OCI-LY7 (cell line): ENCODE results near the gene WWTR1. TPM values are rescaled to one million over a fixed set of nuclear protein-coding genes. Genes with fewer than 3 reads are reported as not detected.

Source experiments
- BruUV-seq: library from RNA; stranded (reverse); fragments of 400-500 nt; replicated peaks from 2 replicates; lab custom pipeline; 2021; lab: Mats Ljungman, UMichigan
- CTCF ChIA-PET: fragments of 300-600 bp; sonication (Branson Sonifier 250); formaldehyde crosslinking; loops from one replicate; lab custom pipeline; 2022; ENCODE audit warnings: antibody characterized with exemption; ENCODE audit not compliant: unreplicated experiment; lab: Charles Lee
- POLR2A ChIA-PET: fragments of 300-600 bp; sonication (Branson Sonifier 250); formaldehyde crosslinking; loops from one replicate; lab custom pipeline; 2022; ENCODE audit warnings: antibody characterized with exemption; lab: Charles Lee
- DNase-seq: peaks from one replicate; pipeline ENCODE4 v3.0.0-alpha.2; 2015; ENCODE audit warnings: low spot score
- H2AFZ ChIP-seq: fragments of 200-600 bp; sonication (generic), shearing (Covaris generic); 2 replicates; pipeline ENCODE4 v1.6.1; 2014; ENCODE audit warnings: mild to moderate bottlenecking, antibody characterized with exemption, low read length, moderate library complexity
- H3K27ac ChIP-seq: fragments of 200-600 bp; sonication (generic); 2 replicates; pipeline ENCODE4 v1.5.1; 2014; ENCODE audit warnings: mixed run types, low read depth, mild to moderate bottlenecking, moderate library complexity, low read length, inconsistent platforms; ENCODE audit not compliant: poor library complexity, severe bottlenecking
- H3K36me3 ChIP-seq: fragments of 200-600 bp; sonication (generic); 2 replicates; pipeline ENCODE4 v1.6.1; 2014; ENCODE audit warnings: mild to moderate bottlenecking, antibody characterized with exemption, low read length, moderate library complexity, mixed read lengths; ENCODE audit not compliant: insufficient read depth
- H3K4me1 ChIP-seq: fragments of 200-600 bp; sonication (generic); 2 replicates; pipeline ENCODE4 v1.5.1; 2014; ENCODE audit warnings: mild to moderate bottlenecking, low read length; ENCODE audit not compliant: insufficient read depth, poor library complexity, severe bottlenecking
- H3K4me2 ChIP-seq: fragments of 200-600 bp; sonication (generic); 2 replicates; pipeline ENCODE4 v1.6.1; 2014; ENCODE audit warnings: mild to moderate bottlenecking, low read length
- H3K4me3 ChIP-seq: fragments of 200-600 bp; sonication (generic); 2 replicates; pipeline ENCODE4 v1.5.1; 2014; ENCODE audit warnings: mild to moderate bottlenecking, low read depth, low read length; ENCODE audit not compliant: poor library complexity, severe bottlenecking
- H3K79me2 ChIP-seq: fragments of 200-600 bp; sonication (generic); 2 replicates; pipeline ENCODE4 v1.6.1; 2016; ENCODE audit warnings: low read depth, mild to moderate bottlenecking, low read length, moderate library complexity, mixed read lengths; ENCODE audit not compliant: insufficient read depth
- H3K9me2 ChIP-seq: fragments of 200-600 bp; sonication (generic); 2 replicates; pipeline ENCODE4 v1.6.1; 2016; ENCODE audit warnings: mild to moderate bottlenecking, low read length, mixed read lengths; ENCODE audit not compliant: insufficient read depth
- H3K9me3 ChIP-seq: fragments of 200-600 bp; sonication (generic); 2 replicates; pipeline ENCODE4 v1.6.1; 2014; ENCODE audit warnings: mild to moderate bottlenecking, mixed run types, low read length, mixed read lengths
- H4K20me1 ChIP-seq: fragments of 200-600 bp; sonication (generic); 2 replicates; pipeline ENCODE4 v1.6.1; 2014; ENCODE audit warnings: mild to moderate bottlenecking, antibody characterized with exemption, low read length, moderate library complexity, mixed read lengths; ENCODE audit not compliant: insufficient read depth
- EZH2phosphoT487 ChIP-seq: fragments of 200-600 bp; sonication (generic); IDR thresholded peaks from 2 replicates; pipeline ENCODE4 v1.6.1; 2018; ENCODE audit warnings: low read depth, borderline replicate concordance, mild to moderate bottlenecking, mixed run types, antibody characterized with exemption, low read length, moderate library complexity, mixed read lengths
- intact Hi-C: fragments of 100-400 bp; cut with micrococcal nuclease; formaldehyde crosslinking; loops from one replicate; pipeline ENCODE4 v1.10.0; 2022; ENCODE audit not compliant: unreplicated experiment
- total RNA-seq, 2 experiments: library from RNA; depleted of rRNA in 1 of 2; stranded (reverse); fragments of >200 nt in 1 of 2; shearing (Covaris generic) in 1 of 2; gene quantifications; 2 replicates each; pipeline ENCODE4 v1.2.3, GENCODE V29; 2014 to 2022
- TF ChIP-seq, protein P1 (sequence below): fragments of 200-600 bp; sonication (generic); conservative IDR thresholded peaks from 2 replicates; pipeline ENCODE4 v1.5.1; 2014; ENCODE audit warnings: mild to moderate bottlenecking, antibody characterized with exemption, low read length, moderate library complexity, mixed read lengths

The WWTR1 gene
- total RNA-seq, 2 experiments from 2014 or later: 0.15 TPM; not detected in 1

DNA sequence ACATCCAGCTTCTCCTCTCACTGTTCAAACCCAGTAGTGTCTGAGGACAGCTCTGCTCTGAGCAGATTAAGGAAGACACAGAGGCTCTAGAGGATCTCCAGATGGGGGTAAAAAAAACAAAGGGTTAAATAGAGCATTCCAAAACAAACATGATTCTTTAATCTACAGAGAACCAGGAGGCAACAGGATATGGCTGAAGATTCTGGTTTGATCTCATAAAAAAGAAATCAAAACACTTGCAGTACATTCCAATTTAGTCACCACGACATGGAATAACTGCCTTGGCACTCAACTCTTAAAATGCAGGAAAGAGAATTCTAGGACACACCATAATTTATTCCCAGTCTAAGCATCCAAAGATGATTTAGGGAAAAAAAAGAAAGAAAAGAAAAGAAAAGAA lies 151.3 kb downstream of the WWTR1 start:
- POLR2A ChIA-PET: interaction anchor here (0.5 kb wide), 1 partner anchor 626 kb away, joined by 3 read pairs; no protein-coding TSS in a partner anchor
- Histone ChIP-seq H3K9me3 (no peaks in the 10 kb centered on the region), H3K27ac (no peak overlapping the region), H3K36me3 (no peaks in the 10 kb centered on the region), H3K9me2 (no peaks in the 10 kb centered on the region), H3K79me2 (no peaks in the 10 kb centered on the region), H2AFZ (no peak overlapping the region), H3K4me3 (no peak overlapping the region), H3K4me2 (no peak overlapping the region), H4K20me1 (no peaks in the 10 kb centered on the region), H3K4me1 (no peaks in the 10 kb centered on the region)
- CTCF ChIA-PET: no interaction called here
- no TSS peak for BruUV-seq
- TF ChIP-seq, protein P1, sequence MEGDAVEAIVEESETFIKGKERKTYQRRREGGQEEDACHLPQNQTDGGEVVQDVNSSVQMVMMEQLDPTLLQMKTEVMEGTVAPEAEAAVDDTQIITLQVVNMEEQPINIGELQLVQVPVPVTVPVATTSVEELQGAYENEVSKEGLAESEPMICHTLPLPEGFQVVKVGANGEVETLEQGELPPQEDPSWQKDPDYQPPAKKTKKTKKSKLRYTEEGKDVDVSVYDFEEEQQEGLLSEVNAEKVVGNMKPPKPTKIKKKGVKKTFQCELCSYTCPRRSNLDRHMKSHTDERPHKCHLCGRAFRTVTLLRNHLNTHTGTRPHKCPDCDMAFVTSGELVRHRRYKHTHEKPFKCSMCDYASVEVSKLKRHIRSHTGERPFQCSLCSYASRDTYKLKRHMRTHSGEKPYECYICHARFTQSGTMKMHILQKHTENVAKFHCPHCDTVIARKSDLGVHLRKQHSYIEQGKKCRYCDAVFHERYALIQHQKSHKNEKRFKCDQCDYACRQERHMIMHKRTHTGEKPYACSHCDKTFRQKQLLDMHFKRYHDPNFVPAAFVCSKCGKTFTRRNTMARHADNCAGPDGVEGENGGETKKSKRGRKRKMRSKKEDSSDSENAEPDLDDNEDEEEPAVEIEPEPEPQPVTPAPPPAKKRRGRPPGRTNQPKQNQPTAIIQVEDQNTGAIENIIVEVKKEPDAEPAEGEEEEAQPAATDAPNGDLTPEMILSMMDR: no peak
- TF ChIP-seq EZH2phosphoT487: no peak
- intact Hi-C loops: no loop called here
- no peak for DNase-seq

DNA sequence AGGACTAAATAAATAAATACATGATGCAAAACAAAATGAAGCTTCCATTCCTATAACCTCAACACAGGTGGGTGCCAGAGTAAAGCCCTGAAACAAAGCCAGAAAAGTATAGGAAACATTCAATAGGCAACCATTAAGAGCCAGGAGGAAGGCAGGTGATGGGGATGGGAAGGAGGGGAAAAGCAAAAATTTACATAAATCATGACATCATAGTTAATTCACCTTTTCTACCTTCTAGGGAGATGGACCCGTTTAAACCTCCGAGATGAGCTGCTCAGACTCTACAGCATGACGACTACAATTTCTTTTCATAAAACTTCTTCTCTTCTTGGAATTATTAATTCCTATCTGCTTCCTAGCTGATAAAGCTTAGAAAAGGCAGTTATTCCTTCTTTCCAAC lies 155.4 kb downstream of the WWTR1 start:
- Histone ChIP-seq H2AFZ (no peak overlapping the region), H3K36me3 (no peaks in the 10 kb centered on the region), H3K79me2 (no peaks in the 10 kb centered on the region), H3K27ac (no peak overlapping the region), H4K20me1 (no peaks in the 10 kb centered on the region), H3K9me2 (no peaks in the 10 kb centered on the region), H3K9me3 (no peaks in the 10 kb centered on the region), H3K4me1 (no peaks in the 10 kb centered on the region), H3K4me3 (no peak overlapping the region), H3K4me2 (no peak overlapping the region)
- ChIA-PET POLR2A (interaction anchor here (0.5 to 1.5 kb wide), 3 partner anchors 17 to 909 kb away, joined by 3 read pairs; no protein-coding TSS in a partner anchor), CTCF (no interaction called here)
- intact Hi-C loops: no loop called here
- no peak for TF ChIP-seq EZH2phosphoT487
- TF ChIP-seq, protein P1: no peak
- no peak for DNase-seq
- BruUV-seq: no TSS peak

DNA sequence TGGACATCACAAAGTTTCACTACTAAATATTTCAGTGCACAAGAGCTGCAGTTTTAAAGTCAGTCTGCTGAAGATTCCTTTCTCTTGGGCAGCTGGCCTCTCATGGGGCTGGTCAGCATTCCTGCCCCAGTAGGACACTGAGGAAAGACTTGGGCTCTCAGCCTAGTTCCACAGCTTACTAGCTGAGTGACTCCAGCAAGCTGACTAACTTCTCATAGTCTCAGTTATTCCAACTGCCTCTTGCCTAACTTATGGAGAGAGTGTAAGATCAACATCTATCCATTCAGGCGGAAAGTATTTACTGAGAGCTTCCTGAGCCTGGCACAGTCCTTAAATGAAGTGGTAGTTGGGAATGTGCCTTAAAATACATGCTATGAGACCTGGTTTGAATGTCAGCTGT lies 156.3 kb downstream of the WWTR1 start:
- intact Hi-C loops: no loop called here
- no peak overlapping the region for H3K4me3 ChIP-seq
- ChIA-PET POLR2A (interaction anchor here (1.1 to 1.5 kb wide), 2 partner anchors 18 to 66 kb away, joined by 3 read pairs; no protein-coding TSS in a partner anchor), CTCF (no interaction called here)
- no TSS peak for BruUV-seq
- H3K27ac ChIP-seq: no peak overlapping the region
- H3K79me2 ChIP-seq: no peaks in the 10 kb centered on the region
- H3K4me1 ChIP-seq: no peaks in the 10 kb centered on the region
- no peak overlapping the region for H2AFZ ChIP-seq
- no peak for TF ChIP-seq EZH2phosphoT487
- TF ChIP-seq, protein P1: no peak
- H3K4me2 ChIP-seq: no peak overlapping the region
- H3K9me3 ChIP-seq: no peaks in the 10 kb centered on the region
- H3K36me3 ChIP-seq: no peaks in the 10 kb centered on the region
- DNase-seq: no peak
- H3K9me2 ChIP-seq: no peaks in the 10 kb centered on the region
- no peaks in the 10 kb centered on the region for H4K20me1 ChIP-seq
